Measurements from ENCODE around the gene ACYP1.

ACYP1 gene

GRCh38 chr14:75030147-75030546 lies 33.7 kb downstream of the ACYP1 start:
- no peak overlapping the region for H3K27ac Mint-ChIP-seq
- no peak for DNase-seq
- H3K9me3 Mint-ChIP-seq = no peaks in the 10 kb centered on the region
- no peak overlapping the region for H3K4me3 Mint-ChIP-seq
- no peaks in the 10 kb centered on the region for H3K4me1 Mint-ChIP-seq
- no peak for ATAC-seq
- no peaks in the 10 kb centered on the region for H3K27me3 Mint-ChIP-seq

GRCh38 chr14:75025876-75026275 lies 37.9 kb downstream of the ACYP1 start:
- no peak overlapping the region for H3K27ac Mint-ChIP-seq
- ATAC-seq (no peak), DNase-seq (no peak)
- no peaks in the 10 kb centered on the region for H3K9me3 Mint-ChIP-seq
- H3K4me1 Mint-ChIP-seq = no peaks in the 10 kb centered on the region
- H3K27me3 Mint-ChIP-seq = no peaks in the 10 kb centered on the region
- H3K4me3 Mint-ChIP-seq = no peak overlapping the region

- no peak for DNase-seq
- Mint-ChIP-seq H3K9me3 (no peaks in the 10 kb centered on the region), H3K27ac (no peak overlapping the region), H3K27me3 (no peaks in the 10 kb centered on the region), H3K4me3 (no peak overlapping the region), H3K4me1 (no peaks in the 10 kb centered on the region)
- no peak for ATAC-seq
Observed at GRCh38 chr14:75025082-75025481, 38.7 kb downstream of the ACYP1 start.

- Mint-ChIP-seq H3K4me3 (no peak overlapping the region), H3K9me3 (no peaks in the 10 kb centered on the region), H3K27me3 (no peaks in the 10 kb centered on the region), H3K27ac (no peak overlapping the region), H3K4me1 (no peaks in the 10 kb centered on the region)
- no peak for DNase-seq
- no peak for ATAC-seq
Observed at GRCh38 chr14:75023108-75023507, 40.7 kb downstream of the ACYP1 start.

- ATAC-seq (no peak), DNase-seq (peak; percentile 11 to 14)
- H3K27me3 Mint-ChIP-seq = no peaks in the 10 kb centered on the region
- no peaks in the 10 kb centered on the region for H3K4me1 Mint-ChIP-seq
- no peaks in the 10 kb centered on the region for H3K9me3 Mint-ChIP-seq
- no peak overlapping the region for H3K27ac Mint-ChIP-seq
- H3K4me3 Mint-ChIP-seq = no peak overlapping the region
Observed at GRCh38 chr14:75022655-75023054, 41.2 kb downstream of the ACYP1 start.

- H3K27ac Mint-ChIP-seq = no peak overlapping the region
- H3K27me3 Mint-ChIP-seq = no peaks in the 10 kb centered on the region
- no peak for ATAC-seq
- no peaks in the 10 kb centered on the region for H3K4me1 Mint-ChIP-seq
- DNase-seq = no peak
- no peak overlapping the region for H3K4me3 Mint-ChIP-seq
- H3K9me3 Mint-ChIP-seq = no peaks in the 10 kb centered on the region
Observed at GRCh38 chr14:75018694-75019093, 45.1 kb downstream of the ACYP1 start.

- no peak overlapping the region for H3K4me3 Mint-ChIP-seq
- H3K27ac Mint-ChIP-seq = no peak overlapping the region
- no peak for DNase-seq
- peaks cover 8% of the 10 kb centered on the region for H3K4me1 Mint-ChIP-seq
- H3K27me3 Mint-ChIP-seq = no peaks in the 10 kb centered on the region
- ATAC-seq = no peak
- no peaks in the 10 kb centered on the region for H3K9me3 Mint-ChIP-seq
Observed at GRCh38 chr14:75016815-75017214, 47.0 kb downstream of the ACYP1 start.

GRCh38 chr14:75015496-75015895 lies 48.3 kb downstream of the ACYP1 start:
- H3K9me3 Mint-ChIP-seq = no peaks in the 10 kb centered on the region
- ATAC-seq (no peak), DNase-seq (no peak)
- H3K4me1 Mint-ChIP-seq = peaks cover 21% of the 10 kb centered on the region
- no peak overlapping the region for H3K27ac Mint-ChIP-seq
- no peak overlapping the region for H3K4me3 Mint-ChIP-seq
- no peaks in the 10 kb centered on the region for H3K27me3 Mint-ChIP-seq

GRCh38 chr14:75013290-75013689 lies 50.5 kb downstream of the ACYP1 start:
- H3K4me3 Mint-ChIP-seq = no peak overlapping the region
- H3K4me1 Mint-ChIP-seq = peaks cover 28% of the 10 kb centered on the region
- ATAC-seq (no peak), DNase-seq (no peak)
- H3K27me3 Mint-ChIP-seq = no peaks in the 10 kb centered on the region
- H3K9me3 Mint-ChIP-seq = no peaks in the 10 kb centered on the region
- no peak overlapping the region for H3K27ac Mint-ChIP-seq

- peak; percentile 98 for ATAC-seq
- H3K9me3 Mint-ChIP-seq = no peaks in the 10 kb centered on the region
- DNase-seq = peak; percentile 52 to 59
- peak overlapping the region in 1 of 2 donors; percentile 56 for H3K27ac Mint-ChIP-seq
- peaks cover 38% of the 10 kb centered on the region for H3K4me1 Mint-ChIP-seq
- no peaks in the 10 kb centered on the region for H3K27me3 Mint-ChIP-seq
- peak overlapping the region; percentile 9 to 23 for H3K4me3 Mint-ChIP-seq
Observed at GRCh38 chr14:75011356-75011994, 52.3 kb downstream of the ACYP1 start.

- Mint-ChIP-seq H3K27me3 (no peaks in the 10 kb centered on the region), H3K9me3 (no peaks in the 10 kb centered on the region), H3K27ac (no peak overlapping the region), H3K4me1 (peaks cover 40% of the 10 kb centered on the region), H3K4me3 (no peak overlapping the region)
- DNase-seq = no peak
- ATAC-seq = no peak
Observed at GRCh38 chr14:75010472-75011093, 53.2 kb downstream of the ACYP1 start.

GRCh38 chr14:75009176-75009575 lies 54.6 kb downstream of the ACYP1 start:
- H3K4me3 Mint-ChIP-seq = no peak overlapping the region

GRCh38 chr14:75005357-75005756 lies 58.5 kb downstream of the ACYP1 start:
- Mint-ChIP-seq H3K4me1 (peaks cover 48% of the 10 kb centered on the region), H3K27me3 (no peaks in the 10 kb centered on the region), H3K9me3 (no peaks in the 10 kb centered on the region), H3K4me3 (no peak overlapping the region), H3K27ac (peak overlapping the region in 1 of 2 donors; percentile 36)
- DNase-seq = no peak
- ATAC-seq = no peak

More at GRCh38 chr14:75009176-75009575, 54.6 kb downstream of the ACYP1 start:
- Mint-ChIP-seq H3K9me3 (no peaks in the 10 kb centered on the region), H3K4me1 (peaks cover 54% of the 10 kb centered on the region), H3K27ac (no peak overlapping the region), H3K27me3 (no peaks in the 10 kb centered on the region)
- DNase-seq (no peak), ATAC-seq (no peak)

- peaks cover 43% of the 10 kb centered on the region for H3K4me1 Mint-ChIP-seq
- no peak for ATAC-seq
- peak overlapping the region; percentile 93 to 95 for H3K4me3 Mint-ChIP-seq
- peak overlapping the region; percentile 96 to 99 for H3K27ac Mint-ChIP-seq
- H3K27me3 Mint-ChIP-seq = no peaks in the 10 kb centered on the region
- H3K9me3 Mint-ChIP-seq = no peaks in the 10 kb centered on the region
- DNase-seq = no peak
Observed at GRCh38 chr14:75003250-75004027, 60.4 kb downstream of the ACYP1 start.

Measured in stimulated activated naive CD8-positive, alpha-beta T cell treated with anti-CD3 and anti-CD28 coated beads, Interleukin-15, amount 100 ng/mL, for 72 hours (primary cell).